Sigmoid colon (tissue), 7 donors: ENCODE results near the gene TANGO6. TPM values are rescaled to one million over a fixed set of nuclear protein-coding genes. Genes with fewer than 3 reads are reported as not detected.

Experiments used
- DNase-seq: peaks from one replicate; pipeline ENCODE4 v3.0.0-alpha.2; 2019
- H3K27ac ChIP-seq, 4 donors: fragments of 200-600 bp; sonication (generic); one replicate each; pipeline ENCODE4 v1.5.1; 2016 to 2019; ENCODE audit warnings: mild to moderate bottlenecking in 1 of 4
- H3K27me3 ChIP-seq, 3 donors: fragments of 200-600 bp; sonication (generic); one replicate each; pipeline ENCODE4 v1.5.1; 2019; ENCODE audit warnings: mild to moderate bottlenecking in 1 of 3
- H3K36me3 ChIP-seq, 4 donors: fragments of 200-600 bp; sonication (generic); one replicate each; pipeline ENCODE4 v1.5.1; 2016 to 2019
- H3K4me1 ChIP-seq, 4 donors: fragments of 200-600 bp; sonication (generic); one replicate each; pipeline ENCODE4 v1.5.1; 2017 to 2019
- H3K4me3 ChIP-seq, 4 donors: fragments of 200-600 bp; sonication (generic); one replicate each; pipeline ENCODE4 v1.5.1; 2017 to 2019; ENCODE audit warnings: mild to moderate bottlenecking in 2 of 4, moderate library complexity in 1 of 4
- H3K9me3 ChIP-seq, 4 donors: fragments of 200-600 bp in 3 of 4; sonication (generic) in 3 of 4; one replicate each; pipeline versions ENCODE4 v1.5.1 to v1.6.1; 2013 to 2019
- EP300 ChIP-seq, 4 donors: sonication (generic); formaldehyde crosslinking; IDR thresholded peaks; one replicate each; pipeline ENCODE4 v1.6.1; 2017; ENCODE audit warnings: antibody characterized with exemption in 4 of 4
- POLR2A ChIP-seq, 2 donors: fragments of 450-650 bp; IDR thresholded peaks; one replicate each; pipeline ENCODE4 v1.6.1; 2016; ENCODE audit warnings: antibody characterized with exemption in 2 of 2, mild to moderate bottlenecking in 2 of 2, moderate library complexity in 2 of 2
- POLR2AphosphoS5 ChIP-seq, 4 donors: sonication (generic); formaldehyde crosslinking; IDR thresholded peaks; one replicate each; pipeline ENCODE4 v1.6.1; 2017; ENCODE audit warnings: antibody characterized with exemption in 4 of 4
- WGBS, 2 donors: extraction: QIAGEN DNeasy Blood & Tissue Kit; methylation state at CpG; one replicate each; pipeline ENCODE4 v1.1.7; 2013; 5-methylcytosine and 5-hydroxymethylcytosine counted together
- intact Hi-C: fragments of 100-400 bp; cut with DNase I; formaldehyde crosslinking; loops from one replicate; pipeline ENCODE4 v1.15.1; 2023
- polyA plus RNA-seq, 3 donors: library from polyadenylated mRNA; stranded (reverse); fragments of 200-250 nt; gene quantifications; one replicate each; pipeline ENCODE4 v1.2.3, GENCODE V29; 2013
- total RNA-seq, 4 donors: library from RNA; depleted of rRNA; stranded (reverse); fragments of >200 nt; gene quantifications; one replicate each; pipeline ENCODE4 v1.1.0, GENCODE V29; 2016
- TF ChIP-seq, protein P1 (sequence below), 4 experiments: fragments of 450-650 bp in 3 of 4; fragments of 200-600 bp in 1 of 4; IDR thresholded peaks; one replicate each; pipeline ENCODE4 v1.5.1; 2016 to 2019; ENCODE audit warnings: antibody characterized with exemption in 4 of 4, mild to moderate bottlenecking in 3 of 4, moderate library complexity in 2 of 4
- donor health status: healthy with polysubstance abuse.
- donor health status: Bipolar disorder and iron deficiency.
- donor health status: healthy.

The TANGO6 gene
- total and polyA plus RNA-seq, 7 donors, result 0.92 to 23.5 (median 16.0) TPM

DNA sequence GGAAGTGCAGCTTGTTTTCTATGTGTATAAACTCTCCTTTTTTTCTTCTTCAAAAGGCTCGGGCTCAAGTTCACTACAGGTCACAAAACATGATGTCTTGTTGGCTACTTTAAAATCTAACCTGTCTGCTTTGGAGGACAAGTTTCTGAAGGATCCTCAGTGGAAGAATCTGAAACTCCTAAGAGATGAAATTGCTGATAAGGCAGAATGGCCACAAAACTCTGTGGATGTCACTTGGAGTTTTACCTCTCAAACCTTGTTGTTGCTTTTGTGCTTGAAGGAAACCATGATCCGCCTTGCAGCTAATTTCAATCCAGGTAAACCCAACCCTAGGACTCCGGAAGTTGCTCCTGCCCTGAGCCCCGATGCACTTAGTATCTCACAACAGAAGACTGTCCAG lies 16.5 kb downstream of the TANGO6 start:
- intact Hi-C loops, result no loop called here
- H3K36me3 ChIP-seq, result peaks cover 0 to 43% (median 13%) of the 10 kb centered on the region in 4 donors
- H3K4me3 ChIP-seq, result no peak overlapping the region
- no peaks in the 10 kb centered on the region for H3K27me3 ChIP-seq
- no peak overlapping the region for H3K27ac ChIP-seq
- no peaks in the 10 kb centered on the region for H3K9me3 ChIP-seq
- peaks cover 0 to 10% (median 4%) of the 10 kb centered on the region in 4 donors for H3K4me1 ChIP-seq
- TF ChIP-seq POLR2AphosphoS5 (IDR thresholded peaks at IDR 0.05) (no peak), EP300 (IDR thresholded peaks at IDR 0.05) (no peak), POLR2A (IDR thresholded peaks at IDR 0.05) (no peak)
- TF ChIP-seq, protein P1, sequence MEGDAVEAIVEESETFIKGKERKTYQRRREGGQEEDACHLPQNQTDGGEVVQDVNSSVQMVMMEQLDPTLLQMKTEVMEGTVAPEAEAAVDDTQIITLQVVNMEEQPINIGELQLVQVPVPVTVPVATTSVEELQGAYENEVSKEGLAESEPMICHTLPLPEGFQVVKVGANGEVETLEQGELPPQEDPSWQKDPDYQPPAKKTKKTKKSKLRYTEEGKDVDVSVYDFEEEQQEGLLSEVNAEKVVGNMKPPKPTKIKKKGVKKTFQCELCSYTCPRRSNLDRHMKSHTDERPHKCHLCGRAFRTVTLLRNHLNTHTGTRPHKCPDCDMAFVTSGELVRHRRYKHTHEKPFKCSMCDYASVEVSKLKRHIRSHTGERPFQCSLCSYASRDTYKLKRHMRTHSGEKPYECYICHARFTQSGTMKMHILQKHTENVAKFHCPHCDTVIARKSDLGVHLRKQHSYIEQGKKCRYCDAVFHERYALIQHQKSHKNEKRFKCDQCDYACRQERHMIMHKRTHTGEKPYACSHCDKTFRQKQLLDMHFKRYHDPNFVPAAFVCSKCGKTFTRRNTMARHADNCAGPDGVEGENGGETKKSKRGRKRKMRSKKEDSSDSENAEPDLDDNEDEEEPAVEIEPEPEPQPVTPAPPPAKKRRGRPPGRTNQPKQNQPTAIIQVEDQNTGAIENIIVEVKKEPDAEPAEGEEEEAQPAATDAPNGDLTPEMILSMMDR (IDR thresholded peaks at IDR 0.05), result no peak
- WGBS, 2 donors, result 94 to 96% methylated on average over 4 of the region's 4 CpGs
- DNase-seq, result no peak

DNA sequence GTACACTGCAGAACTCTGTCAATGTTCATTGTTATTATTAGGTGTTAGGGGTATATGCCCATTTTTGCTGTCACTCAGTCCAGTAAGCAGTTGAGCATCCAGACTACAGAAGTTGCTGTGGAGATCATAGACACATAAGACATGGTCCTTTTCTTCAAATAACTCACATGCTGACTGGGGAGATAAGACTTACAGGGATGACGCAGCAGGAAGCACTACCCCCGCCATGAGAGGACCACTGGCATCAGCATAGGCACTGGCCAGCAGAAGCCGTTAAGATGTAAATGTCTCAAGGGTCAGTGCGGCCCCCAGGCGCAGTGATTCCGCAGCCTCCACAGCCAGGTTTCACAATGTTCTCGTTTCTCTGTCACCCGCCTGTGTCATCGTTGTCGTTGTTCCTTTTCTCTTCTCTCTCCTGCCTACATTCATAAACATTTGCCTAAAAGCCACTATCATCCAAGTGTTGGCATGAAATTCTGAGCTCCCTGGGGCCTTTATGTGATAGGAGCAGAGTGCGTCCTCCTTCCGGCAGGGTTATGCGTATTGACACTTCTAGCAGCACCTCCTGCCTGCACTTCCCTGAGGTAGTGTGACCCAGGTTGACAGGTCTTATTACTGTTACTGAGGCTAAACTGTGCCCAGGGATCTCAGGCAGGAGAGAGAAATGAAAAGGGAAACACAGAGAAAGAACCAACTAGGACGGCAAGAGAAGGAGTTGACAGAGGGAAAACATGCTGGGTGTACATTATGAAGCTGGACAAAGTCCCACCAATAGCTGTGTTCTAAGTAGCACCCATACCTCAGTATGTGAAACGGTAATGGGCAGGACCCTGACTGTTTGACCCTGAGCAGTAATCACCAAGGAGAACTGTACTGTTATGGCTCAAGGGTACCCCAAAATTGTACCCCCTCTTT lies 17.9 kb downstream of the TANGO6 start:
- Histone ChIP-seq H3K27ac (no peak overlapping the region), H3K36me3 (peaks cover 0 to 43% (median 13%) of the 10 kb centered on the region in 4 donors), H3K27me3 (no peaks in the 10 kb centered on the region), H3K9me3 (no peaks in the 10 kb centered on the region), H3K4me3 (no peak overlapping the region), H3K4me1 (peaks cover 0 to 3% (median under 1%) of the 10 kb centered on the region in 4 donors)
- no peak for DNase-seq
- 95% methylated on average over 15 of the region's 15 CpGs for WGBS, 2 donors
- intact Hi-C loops, result no loop called here
- TF ChIP-seq EP300 (IDR thresholded peaks at IDR 0.05), result no peak

DNA sequence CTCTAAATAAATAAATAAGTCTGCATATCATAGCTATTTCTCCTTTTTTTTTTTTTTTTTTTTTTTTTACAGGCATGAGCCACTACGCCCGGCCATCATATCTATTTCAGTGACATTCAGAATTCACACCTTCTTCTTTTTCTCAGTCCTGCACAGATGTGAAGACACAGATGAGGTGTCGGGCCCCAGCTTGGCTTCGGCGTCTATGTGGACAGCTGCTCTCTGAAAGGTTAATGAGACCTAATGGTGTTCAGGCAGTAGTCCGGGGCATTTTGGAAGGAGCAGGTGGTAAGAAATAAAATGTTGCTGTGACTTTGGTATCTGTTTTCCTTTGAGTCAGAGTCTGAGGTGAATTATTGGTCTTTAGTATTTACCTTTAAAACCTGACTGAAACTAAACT lies 23.6 kb downstream of the TANGO6 start:
- Histone ChIP-seq H3K9me3 (no peaks in the 10 kb centered on the region), H3K4me1 (no peaks in the 10 kb centered on the region), H3K36me3 (peaks cover 0 to 45% (median 11%) of the 10 kb centered on the region in 4 donors), H3K27me3 (no peaks in the 10 kb centered on the region), H3K4me3 (no peak overlapping the region), H3K27ac (no peak overlapping the region)
- intact Hi-C loops, result no loop called here
- DNase-seq, result no peak
- TF ChIP-seq, protein P1 (IDR thresholded peaks at IDR 0.05), result no peak
- TF ChIP-seq POLR2AphosphoS5 (IDR thresholded peaks at IDR 0.05) (no peak), POLR2A (IDR thresholded peaks at IDR 0.05) (no peak), EP300 (IDR thresholded peaks at IDR 0.05) (no peak)
- WGBS, 2 donors, result 95 to 96% methylated on average over 6 of the region's 6 CpGs

DNA sequence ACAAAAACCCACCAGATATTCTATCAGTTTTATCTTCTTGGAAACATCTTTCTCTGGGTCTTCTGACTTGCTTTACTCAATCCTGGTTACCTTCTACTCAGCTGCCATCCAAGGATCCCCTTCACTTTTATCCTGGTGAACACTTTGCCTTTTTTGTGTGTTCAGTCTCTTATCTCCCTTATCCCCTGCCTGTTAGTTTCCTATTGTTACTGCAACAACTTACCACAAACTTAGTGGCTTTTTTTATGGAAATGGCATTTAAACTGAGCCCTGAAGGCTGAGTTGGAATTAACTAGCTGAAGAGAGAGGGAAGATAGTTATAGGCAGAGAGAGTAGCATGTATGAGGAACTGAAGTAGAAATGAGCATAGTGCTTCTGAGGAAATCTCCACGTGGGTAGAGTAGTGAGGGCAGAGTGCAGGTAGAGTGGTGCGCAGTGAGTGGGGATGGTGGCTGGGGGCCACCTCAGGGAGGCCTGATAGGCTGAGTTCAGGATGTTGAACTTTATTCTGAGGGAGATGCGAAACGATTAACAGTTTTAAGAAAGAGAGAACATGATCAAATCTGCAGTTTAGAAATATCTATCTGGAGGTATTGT lies 26.3 kb downstream of the TANGO6 start:
- intact Hi-C loops, result no loop called here
- TF ChIP-seq POLR2AphosphoS5 (IDR thresholded peaks at IDR 0.05), result no peak
- TF ChIP-seq EP300 (IDR thresholded peaks at IDR 0.05), result no peak
- no peak for TF ChIP-seq POLR2A (IDR thresholded peaks at IDR 0.05)
- TF ChIP-seq, protein P1 (IDR thresholded peaks at IDR 0.05), result no peak
- H3K36me3 ChIP-seq, result peaks cover 0 to 41% (median 9%) of the 10 kb centered on the region in 4 donors
- DNase-seq, result no peak
- no peaks in the 10 kb centered on the region for H3K4me1 ChIP-seq
- no peaks in the 10 kb centered on the region for H3K27me3 ChIP-seq
- 86 to 89% methylated on average over 4 of the region's 4 CpGs for WGBS, 2 donors
- H3K27ac ChIP-seq, result no peak overlapping the region
- no peaks in the 10 kb centered on the region for H3K9me3 ChIP-seq
- H3K4me3 ChIP-seq, result no peak overlapping the region
